Kidney glomerular epithelial cell (primary cell): ENCODE data around the gene PTCHD1.
A peak's percentile ranks its signal among the peaks of the same experiment; 100 is the strongest.

Experiments used
- DNase-seq: peaks from one replicate; lab custom pipeline; 2025; lab: John Stamatoyannopoulos, UW

PTCHD1 gene

GRCh38 chrX:23334848-23335599 lies at the start of gene PTCHD1:
TSS of gene PTCHD1 (plus strand) at chrX:23334849. CDS start at chrX:23334876, 27 bp downstream.
- DNase-seq: no peak

GRCh38 chrX:23286731-23287130 lies 47.9 kb upstream of the PTCHD1 start:
- DNase-seq: no peak

GRCh38 chrX:23287191-23287725 lies 47.4 kb upstream of the PTCHD1 start:
- DNase-seq: peak; percentile 0

GRCh38 chrX:23292354-23292987 lies 42.2 kb upstream of the PTCHD1 start:
- no peak for DNase-seq

- peak; percentile 35 for DNase-seq
Observed at GRCh38 chrX:23292988-23293651, 41.5 kb upstream of the PTCHD1 start.

GRCh38 chrX:23304881-23305280 lies 29.8 kb upstream of the PTCHD1 start:
- DNase-seq: no peak

GRCh38 chrX:23311731-23312130 lies 22.9 kb upstream of the PTCHD1 start:
- no peak for DNase-seq

GRCh38 chrX:23312136-23312535 lies 22.5 kb upstream of the PTCHD1 start:
- no peak for DNase-seq

GRCh38 chrX:23317799-23318724 lies 16.6 kb upstream of the PTCHD1 start:
- no peak for DNase-seq

- no peak for DNase-seq
Observed at GRCh38 chrX:23327104-23327503, 7.5 kb upstream of the PTCHD1 start.

- DNase-seq: no peak
Observed at GRCh38 chrX:23331701-23332100, 2.9 kb upstream of the PTCHD1 start.

GRCh38 chrX:23332101-23332887 lies 2.4 kb upstream of the PTCHD1 start:
- DNase-seq: no peak

GRCh38 chrX:23332888-23333821 lies 1.5 kb upstream of the PTCHD1 start:
- no peak for DNase-seq

- DNase-seq: no peak
Observed at GRCh38 chrX:23333842-23334520, 668 bp upstream of the PTCHD1 start.

- DNase-seq: no peak
Observed at GRCh38 chrX:23334521-23334847, 165 bp upstream of the PTCHD1 start.

GRCh38 chrX:23338334-23338733 lies 3.7 kb downstream of the PTCHD1 start:
- DNase-seq: no peak

- DNase-seq: no peak
Observed at GRCh38 chrX:23341452-23341851, 6.8 kb downstream of the PTCHD1 start.

- DNase-seq: no peak
Observed at GRCh38 chrX:23344238-23344903, 9.7 kb downstream of the PTCHD1 start.

- DNase-seq: no peak
Observed at GRCh38 chrX:23344904-23345271, 10.2 kb downstream of the PTCHD1 start.
